Spleen (tissue), 11 donors: ENCODE measurements around the gene PIGV. TPM values are rescaled to one million over a fixed set of nuclear protein-coding genes. Genes with fewer than 3 reads are reported as not detected.

Source experiments
- DNase-seq: peaks from one replicate; pipeline ENCODE4 v3.0.0-alpha.2; 2020
- H3K27ac ChIP-seq, 8 donors: fragments of 200-600 bp; sonication (generic) in 7 of 8; 1 replicate in 4 of 8; 2 replicates in 4 of 8; pipeline versions ENCODE4 v1.5.0 to v1.8.0; 2016 to 2021; ENCODE audit warnings: inconsistent platforms in 4 of 8, mild to moderate bottlenecking in 4 of 8, moderate library complexity in 1 of 8
- H3K27me3 ChIP-seq, 7 donors: fragments of 200-600 bp; sonication (generic) in 6 of 7; replicated peaks in 1 of 7; 1 replicate in 4 of 7; 2 replicates in 3 of 7; pipeline versions ENCODE4 v1.5.0 to v1.8.0; 2016 to 2021; ENCODE audit warnings: inconsistent platforms in 3 of 7, mild to moderate bottlenecking in 1 of 7
- H3K36me3 ChIP-seq, 6 donors: fragments of 200-600 bp; sonication (generic) in 5 of 6; 1 replicate in 4 of 6; 2 replicates in 2 of 6; pipeline versions ENCODE4 v1.5.0 to v1.8.0; 2016 to 2021; ENCODE audit warnings: inconsistent platforms in 2 of 6
- H3K4me1 ChIP-seq, 6 donors: fragments of 200-600 bp; sonication (generic) in 5 of 6; 1 replicate in 3 of 6; 2 replicates in 3 of 6; pipeline versions ENCODE4 v1.5.0 to v1.8.0; 2016 to 2021; ENCODE audit warnings: inconsistent platforms in 3 of 6
- H3K4me3 ChIP-seq, 8 donors: fragments of 200-600 bp; sonication (generic) in 7 of 8; 1 replicate in 4 of 8; 2 replicates in 4 of 8; pipeline versions ENCODE4 v1.5.0 to v1.8.0; 2016 to 2021; ENCODE audit warnings: inconsistent platforms in 4 of 8, mild to moderate bottlenecking in 4 of 8, moderate library complexity in 2 of 8
- H3K9me3 ChIP-seq, 8 donors: fragments of 200-600 bp; sonication (generic) in 7 of 8; 1 replicate in 4 of 8; 2 replicates in 4 of 8; pipeline versions ENCODE4 v1.5.0 to v1.8.0; 2016 to 2021; ENCODE audit warnings: inconsistent platforms in 4 of 8
- CTCF ChIP-seq, 11 experiments: fragments of 200-600 bp in 7 of 11; fragments of 450-650 bp in 4 of 11; sonication (generic) in 4 of 11; IDR thresholded peaks in 8 of 11; conservative IDR thresholded peaks in 3 of 11; 1 replicate in 7 of 11; 2 replicates in 4 of 11; pipeline versions ENCODE4 v1.4.0 to v1.8.0; 2016 to 2021; ENCODE audit warnings: antibody characterized with exemption in 11 of 11, inconsistent platforms in 4 of 11, mild to moderate bottlenecking in 1 of 11
- POLR2A ChIP-seq, 3 donors: fragments of 450-650 bp; IDR thresholded peaks; one replicate each; pipeline ENCODE4 v1.5.1; 2017; ENCODE audit warnings: antibody characterized with exemption in 3 of 3, mild to moderate bottlenecking in 1 of 3
- POLR2AphosphoS5 ChIP-seq, 3 donors: sonication (generic); formaldehyde crosslinking; IDR thresholded peaks; one replicate each; pipeline ENCODE4 v1.5.1; 2017; ENCODE audit warnings: antibody characterized with exemption in 3 of 3
- WGBS, 5 donors: extraction: QIAGEN DNeasy Blood & Tissue Kit in 3 of 5; methylation state at CpG; one replicate each; pipeline versions ENCODE4 v1.1.5 to v1.1.7; 2013 to 2018; 5-methylcytosine and 5-hydroxymethylcytosine counted together
- intact Hi-C: fragments of 100-400 bp; cut with DNase I; formaldehyde crosslinking; loops from one replicate; pipeline ENCODE4 v1.15.0; 2023; ENCODE audit warnings: low total_unique reads
- polyA plus RNA-seq, 3 donors: library from polyadenylated mRNA; stranded (reverse); fragments of 200-250 nt; gene quantifications; one replicate each; pipeline ENCODE4 v1.2.1, GENCODE V29; 2013
- total RNA-seq, 7 donors: library from RNA; depleted of rRNA in 3 of 7; stranded (reverse); fragments of >200 nt in 3 of 7; fragmentation: NEBNext Ultra II Directional in 4 of 7; extraction: Animal tissue kit (Norgen Biotek cat#: 25700) in 4 of 7; gene quantifications; one replicate each; pipeline versions ENCODE4 v1.1.0 to v1.2.1, GENCODE V29; 2016 to 2021
- donor health status: healthy with polysubstance abuse.
- donor health status: DM: no; HTN: no; CAD: no; lungs with moderate emphysema.
- donor health status: DM: no; HTN: no; CAD: no.
- donor health status: Bipolar disorder and iron deficiency.
- donor health status: healthy.
- donor health status: DM: no; HTN: no; CAD: no.
- donor health status: DM: yes; HTN: yes; CAD: no.

The PIGV gene
- total and polyA plus RNA-seq, 10 donors: 4.8 to 21.8 (median 10.3) TPM

DNA sequence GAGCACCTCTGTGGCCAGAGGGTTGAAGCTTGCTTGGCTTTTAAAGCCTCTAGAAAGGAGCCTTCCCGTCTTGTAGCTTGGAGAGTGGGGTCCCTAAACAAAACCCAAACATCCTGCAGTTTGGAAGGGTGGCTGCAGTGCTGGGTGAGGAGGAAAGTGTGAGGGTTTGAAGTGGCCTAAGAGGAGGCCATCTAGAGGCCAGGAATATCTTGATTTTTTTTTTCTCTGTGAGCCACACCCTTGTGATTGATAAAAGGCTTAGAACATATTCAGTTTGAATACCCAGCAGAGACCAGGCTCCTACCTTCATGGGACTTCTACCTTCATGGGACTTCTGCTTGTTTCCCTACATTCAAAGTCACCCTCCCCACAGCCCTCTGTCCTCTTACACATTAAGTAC lies 37.3 kb upstream of the PIGV start:
- TF ChIP-seq POLR2A (IDR thresholded peaks at IDR 0.05): no peak
- no peak for TF ChIP-seq POLR2AphosphoS5 (IDR thresholded peaks at IDR 0.05)
- no peak for TF ChIP-seq CTCF (IDR thresholded peaks at IDR 0.05 in 8 of 11, conservative IDR thresholded peaks at IDR 0.05 in 3 of 11)
- peaks cover 22 to 100% (median 79%) of the 10 kb centered on the region in 6 donors for H3K4me1 ChIP-seq
- peaks cover 0 to 100% (median 41%) of the 10 kb centered on the region in 6 donors for H3K36me3 ChIP-seq
- intact Hi-C loops: loop anchor here (5.0 kb wide), 1 partner anchor 33 kb away; no protein-coding TSS in a partner anchor
- H3K9me3 ChIP-seq: no peaks in the 10 kb centered on the region
- no peaks in the 10 kb centered on the region for H3K27me3 ChIP-seq
- 72 to 90% (median 88%) methylated on average over 1 of the region's 1 CpG for WGBS, 5 donors
- DNase-seq: no peak
- H3K4me3 ChIP-seq: no peak overlapping the region
- H3K27ac ChIP-seq: peak overlapping the region in 5 of 8 donors; percentile 23 to 94 (median 31)

GRCh38 chr1:26752519-26752918 lies 35.2 kb upstream of the PIGV start:
- H3K4me1 ChIP-seq: peaks cover 21 to 95% (median 61%) of the 10 kb centered on the region in 6 donors

DNA sequence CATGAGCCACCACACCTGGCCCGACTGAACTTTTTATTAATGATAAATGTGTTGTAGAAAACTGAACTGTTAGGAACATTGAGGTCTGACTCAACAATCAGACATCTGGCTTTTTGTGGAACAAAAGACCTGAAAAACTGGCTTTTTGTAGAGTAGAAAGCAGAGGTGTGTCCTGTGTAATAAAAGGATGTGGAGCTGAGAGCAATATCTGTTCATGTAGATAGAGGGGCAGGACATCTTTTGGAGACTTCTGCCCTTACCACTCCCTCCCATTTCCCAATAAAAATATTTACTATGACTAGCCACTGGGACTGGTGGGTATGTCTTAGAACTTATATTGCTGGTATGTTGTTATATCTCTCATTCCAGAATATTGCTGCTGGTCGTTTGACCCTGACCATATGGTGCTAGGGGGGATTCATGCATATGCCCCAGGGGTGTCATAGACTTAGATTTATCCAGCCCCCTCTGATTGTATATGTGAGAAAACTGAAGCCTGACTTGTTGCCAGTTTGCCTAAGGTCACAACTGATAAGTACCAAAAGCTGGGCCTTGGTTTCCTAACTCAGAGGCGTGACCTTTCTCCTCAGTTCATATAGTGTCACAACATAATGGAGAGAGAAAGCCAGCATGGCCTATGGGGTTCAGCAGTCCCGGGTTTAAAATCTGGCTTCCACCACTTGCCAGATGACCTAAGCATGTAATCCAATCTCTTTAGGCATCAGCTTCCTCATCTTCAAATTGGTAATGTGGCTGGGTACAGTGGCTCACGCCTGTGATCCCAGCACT lies 33.5 kb upstream of the PIGV start:
- no peak for DNase-seq
- TF ChIP-seq POLR2A (IDR thresholded peaks at IDR 0.05) (no peak), POLR2AphosphoS5 (IDR thresholded peaks at IDR 0.05) (no peak), CTCF (IDR thresholded peaks at IDR 0.05 in 8 of 11, conservative IDR thresholded peaks at IDR 0.05 in 3 of 11) (no peak)
- Histone ChIP-seq H3K9me3 (no peaks in the 10 kb centered on the region), H3K27ac (peak overlapping the region in 3 of 8 donors; percentile 21 to 61 (median 42)), H3K4me1 (peaks cover 14 to 95% (median 55%) of the 10 kb centered on the region in 6 donors), H3K4me3 (no peak overlapping the region), H3K36me3 (peaks cover 0 to 100% (median 48%) of the 10 kb centered on the region in 6 donors), H3K27me3 (no peaks in the 10 kb centered on the region)
- intact Hi-C loops: loop anchor here (5.0 kb wide), 1 partner anchor 37 kb away; no protein-coding TSS in a partner anchor
- 87 to 97% (median 89%) methylated on average over 5 of the region's 5 CpGs for WGBS, 5 donors

More at GRCh38 chr1:26752519-26752918, 35.2 kb upstream of the PIGV start:
- 69 to 89% (median 86%) methylated on average over 4 of the region's 4 CpGs for WGBS, 5 donors
- H3K27ac ChIP-seq: peak overlapping the region in 6 of 8 donors; percentile 5 to 70 (median 59)
- H3K27me3 ChIP-seq: no peaks in the 10 kb centered on the region
- peaks cover 0 to 100% (median 41%) of the 10 kb centered on the region in 6 donors for H3K36me3 ChIP-seq
- intact Hi-C loops: loop anchor here (5.0 kb wide), 1 partner anchor 35 kb away; no protein-coding TSS in a partner anchor
- no peak overlapping the region for H3K4me3 ChIP-seq
- no peaks in the 10 kb centered on the region for H3K9me3 ChIP-seq
- no peak for DNase-seq
- TF ChIP-seq CTCF (IDR thresholded peaks at IDR 0.05 in 8 of 11, conservative IDR thresholded peaks at IDR 0.05 in 3 of 11): no peak
- no peak for TF ChIP-seq POLR2AphosphoS5 (IDR thresholded peaks at IDR 0.05)
- TF ChIP-seq POLR2A (IDR thresholded peaks at IDR 0.05): no peak

DNA sequence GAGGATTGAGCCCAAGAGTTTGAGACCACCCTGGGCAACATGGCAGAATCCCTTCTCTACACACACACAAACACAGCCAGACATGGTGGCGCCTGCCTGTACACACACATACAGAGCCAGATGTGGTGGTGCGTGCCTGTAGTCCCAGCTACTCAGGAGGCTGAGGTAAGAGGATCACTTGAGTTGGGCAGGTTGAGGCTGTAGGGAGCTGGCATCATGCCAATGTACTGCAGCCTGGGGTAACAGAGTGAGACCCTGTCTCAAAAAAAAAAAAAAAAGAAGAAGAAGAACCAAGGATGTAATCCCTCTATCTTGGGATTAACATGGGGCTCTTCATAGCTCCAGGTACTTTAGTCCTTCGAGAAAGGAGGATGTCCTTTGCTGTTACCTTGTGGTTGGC lies 29.4 kb upstream of the PIGV start:
- intact Hi-C loops: no loop called here
- Histone ChIP-seq H3K27ac (peak overlapping the region in 1 of 8 donors; percentile 26), H3K9me3 (no peaks in the 10 kb centered on the region), H3K4me3 (no peak overlapping the region), H3K4me1 (peaks cover under 1 to 57% (median 23%) of the 10 kb centered on the region in 6 donors), H3K36me3 (peaks cover 0 to 100% (median 57%) of the 10 kb centered on the region in 6 donors), H3K27me3 (no peaks in the 10 kb centered on the region)
- WGBS, 5 donors: 97 to 99% (median 98%) methylated on average over 3 of the region's 3 CpGs
- no peak for TF ChIP-seq CTCF (IDR thresholded peaks at IDR 0.05 in 8 of 11, conservative IDR thresholded peaks at IDR 0.05 in 3 of 11)
- TF ChIP-seq POLR2AphosphoS5 (IDR thresholded peaks at IDR 0.05): no peak
- no peak for DNase-seq
